Activated CD4-positive, alpha-beta T cell treated with anti-CD3 and anti-CD28 coated beads, Interleukin-2, amount 50 U/mL, for 16 hours (primary cell): ENCODE results near the gene TMED9.
"Not testable (repeated sequence)": the region's sequence is repeated elsewhere in the genome, so short reads cannot be mapped to it uniquely, and the experiment has no call there.

Experiments used
- DNase-seq: peaks from one replicate; pipeline ENCODE4 v3.0.0-alpha.2; 2020

TMED9 gene

GRCh38 chr5:177592010-177592834 lies at the start of gene TMED9:
TSS of gene TMED9 (plus strand) at chr5:177592203. CDS start at chr5:177592215, 12 bp downstream.
- peak; percentile 92 for DNase-seq

DNA sequence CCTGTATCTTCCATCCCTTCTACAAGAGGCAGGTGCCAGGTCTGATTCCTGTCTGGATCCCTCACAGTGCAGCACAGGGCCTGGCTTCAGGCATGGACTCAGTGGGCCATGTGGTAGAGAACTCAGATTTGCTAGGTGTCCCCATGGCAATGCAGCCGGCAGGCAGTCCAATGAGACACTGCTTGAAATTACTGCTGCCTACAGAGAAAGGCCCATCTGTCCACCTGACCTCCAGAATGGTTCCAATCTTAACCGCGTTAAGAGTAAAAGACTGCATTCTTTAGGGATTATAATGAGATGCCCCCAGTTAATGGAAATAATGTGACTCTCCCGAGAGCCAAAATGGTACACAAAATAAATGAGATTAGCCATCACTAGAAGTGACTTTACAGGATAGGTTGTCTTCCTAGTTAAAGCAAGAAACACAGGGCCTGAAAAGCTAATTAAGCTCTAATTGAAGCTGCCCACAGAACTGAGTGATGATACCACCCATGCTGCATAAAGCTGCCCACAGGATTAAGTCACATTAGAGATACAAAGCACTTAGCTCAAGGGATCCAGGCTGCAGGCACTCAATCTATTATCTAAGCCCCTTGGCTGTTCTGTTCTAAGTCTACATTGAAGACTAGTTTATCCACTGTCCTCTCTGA lies 49.1 kb upstream of the TMED9 start:
- no peak for DNase-seq

GRCh38 chr5:177545487-177546257 lies 46.3 kb upstream of the TMED9 start:
- DNase-seq: no peak

- DNase-seq: no peak
These were observed 45.7 kb upstream of the TMED9 start for GRCh38 chr5:177546258-177546741.

- DNase-seq: no peak
These were observed 44.3 kb upstream of the TMED9 start for GRCh38 chr5:177547736-177548135.

DNA sequence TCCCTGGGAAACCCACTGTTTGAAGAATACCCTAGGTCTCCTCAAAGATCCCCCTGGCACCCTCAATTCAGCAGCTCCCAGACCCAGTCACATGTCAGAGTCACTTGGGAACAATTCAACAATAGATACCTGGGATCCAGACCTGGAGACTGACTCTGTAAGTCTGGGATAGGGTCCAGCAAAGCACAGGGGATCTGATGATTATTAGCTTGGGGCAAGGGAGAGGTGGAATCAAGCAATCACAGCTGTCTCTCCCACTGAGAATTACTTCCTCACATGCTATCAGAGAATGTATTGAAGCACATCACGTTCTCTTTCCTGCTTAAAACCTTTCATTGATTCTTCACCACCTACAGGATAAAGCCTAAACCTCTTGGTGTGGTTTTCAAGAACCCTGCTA lies 43.5 kb upstream of the TMED9 start:
- no peak for DNase-seq

- DNase-seq: no peak
These were observed 41.9 kb upstream of the TMED9 start for GRCh38 chr5:177550122-177550521.

- no peak for DNase-seq
These were observed 39.1 kb upstream of the TMED9 start for GRCh38 chr5:177552839-177553455.

- peak; percentile 39 for DNase-seq
These were observed 38.2 kb upstream of the TMED9 start for GRCh38 chr5:177553671-177554429.

GRCh38 chr5:177554474-177555111 lies 37.4 kb upstream of the TMED9 start, which contains the start of gene FAM193B:
TSS of gene FAM193B (minus strand) at chr5:177554563. CDS start at chr5:177554458, 105 bp downstream.
- DNase-seq: peak; percentile 97

DNA sequence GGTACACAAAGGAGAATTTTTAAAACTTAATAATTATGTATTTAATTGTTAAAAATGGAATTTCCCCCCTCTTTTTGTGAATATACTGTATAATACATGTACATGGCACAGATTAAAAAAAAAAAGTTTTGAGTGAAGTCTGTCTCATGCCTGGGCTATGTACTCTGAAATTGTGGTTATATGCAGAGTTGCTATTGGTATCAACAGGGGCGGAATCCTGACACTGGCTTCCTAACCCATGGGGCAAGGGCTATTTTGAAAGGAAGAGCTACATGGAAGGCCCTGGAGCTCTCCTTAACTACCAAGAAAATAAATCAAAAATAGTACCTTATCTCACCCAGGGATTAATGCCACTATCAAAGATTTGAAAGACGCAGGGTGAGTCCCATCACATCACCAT lies 36.8 kb upstream of the TMED9 start:
- no peak for DNase-seq

GRCh38 chr5:177555665-177556064 lies 36.3 kb upstream of the TMED9 start:
- DNase-seq: no peak

GRCh38 chr5:177557041-177557647 lies 34.9 kb upstream of the TMED9 start:
- DNase-seq: peak; percentile 37

DNA sequence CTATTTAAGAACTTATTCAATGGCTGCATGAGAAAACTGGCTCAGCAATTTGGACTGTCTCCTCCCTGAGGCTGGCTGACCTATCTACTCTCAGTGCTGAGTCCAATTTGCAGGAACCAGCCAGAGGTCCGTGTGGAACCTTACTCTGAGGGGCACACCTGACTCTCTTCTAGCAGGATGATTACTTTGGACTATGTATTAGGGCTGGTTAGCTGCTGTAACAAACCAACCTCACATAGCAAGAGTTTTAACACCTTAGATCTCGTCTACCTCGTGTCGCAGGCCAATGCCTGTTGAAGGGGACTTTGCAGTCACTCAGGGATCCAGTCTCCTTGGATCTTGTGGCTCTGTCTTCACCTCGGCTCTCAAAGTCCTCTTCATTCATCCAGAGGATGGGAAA lies 34.2 kb upstream of the TMED9 start:
- DNase-seq: no peak

DNA sequence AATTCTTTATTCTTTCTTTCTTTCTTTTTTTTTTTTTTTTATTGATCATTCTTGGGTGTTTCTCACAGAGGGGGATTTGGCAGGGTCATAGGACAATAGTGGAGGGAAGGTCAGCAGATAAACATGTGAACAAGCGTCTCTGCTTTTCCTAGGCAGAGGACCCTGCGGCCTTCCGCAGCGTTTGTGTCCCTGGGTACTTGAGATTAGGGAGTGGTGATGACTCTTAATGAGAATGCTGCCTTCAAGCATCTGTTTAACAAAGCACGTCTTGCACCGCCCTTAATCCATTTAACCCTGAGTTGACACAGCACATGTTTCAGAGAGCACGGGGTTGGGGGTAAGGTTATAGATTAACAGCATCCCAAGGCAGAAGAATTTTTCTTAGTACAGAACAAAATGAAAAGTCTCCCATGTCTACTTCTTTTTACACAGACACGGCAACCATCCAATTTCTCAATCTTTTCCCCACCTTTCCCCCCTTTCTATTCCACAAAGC lies 32.5 kb upstream of the TMED9 start:
- DNase-seq: not testable (repeated sequence)

- DNase-seq: no peak
These were observed 27.0 kb upstream of the TMED9 start for GRCh38 chr5:177565046-177565445.

DNA sequence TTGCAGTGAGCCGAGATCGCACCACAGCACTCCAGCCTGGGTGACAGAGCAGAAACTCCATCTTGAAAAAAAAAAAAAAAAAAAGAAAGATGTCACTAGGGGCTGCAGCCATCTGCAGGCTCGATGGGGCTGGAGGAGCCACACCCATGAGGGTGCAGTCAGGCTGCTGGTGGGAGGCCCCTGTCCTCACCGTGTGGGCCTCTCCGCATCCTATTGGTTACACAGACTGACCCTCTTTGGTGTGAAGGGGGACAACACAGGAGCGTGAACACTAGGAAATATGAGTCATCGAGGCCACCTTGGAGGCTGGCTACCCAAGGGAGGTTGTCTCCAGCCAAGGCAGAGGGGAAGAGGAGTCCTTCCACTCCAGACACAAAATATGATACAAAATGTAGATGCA lies 23.7 kb upstream of the TMED9 start:
- no peak for DNase-seq

- no peak for DNase-seq
These were observed 22.1 kb upstream of the TMED9 start for GRCh38 chr5:177569894-177570293.

- DNase-seq: no peak
These were observed 16.5 kb upstream of the TMED9 start for GRCh38 chr5:177575488-177575887.

DNA sequence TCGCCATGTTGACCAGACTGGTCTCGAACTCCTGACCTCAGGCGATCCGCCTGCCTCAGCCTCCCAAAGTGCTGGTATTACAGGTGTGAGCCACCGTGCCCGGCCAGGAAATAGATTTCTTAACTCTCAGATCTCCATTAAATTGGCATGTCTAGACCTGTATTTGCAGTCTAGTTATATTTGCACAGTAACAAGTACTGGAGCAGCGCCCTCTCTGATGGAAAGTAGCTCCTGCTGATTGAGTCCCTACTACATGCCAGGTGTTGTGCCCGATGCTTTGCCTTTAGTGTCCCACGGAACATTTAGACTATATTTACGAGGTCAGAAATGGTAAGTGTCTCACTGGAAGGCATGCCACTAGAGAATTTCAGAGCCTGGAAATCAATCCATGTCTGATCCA lies 15.8 kb upstream of the TMED9 start:
- DNase-seq: no peak

GRCh38 chr5:177578316-177578715 lies 13.7 kb upstream of the TMED9 start:
- DNase-seq: no peak
